Hematopoietic multipotent progenitor cell treated with erythropoietin and hydrocortisone succinate and interleukin-3 and kit ligand, for 15 days (in vitro differentiated cells): Measurements from ENCODE around the gene DHX15.

ENCODE experiments used
- DNase-seq: peaks from one replicate; pipeline ENCODE4 v3.0.0-alpha.2; 2015; ENCODE audit warnings: low spot score

The DHX15 gene

DNA sequence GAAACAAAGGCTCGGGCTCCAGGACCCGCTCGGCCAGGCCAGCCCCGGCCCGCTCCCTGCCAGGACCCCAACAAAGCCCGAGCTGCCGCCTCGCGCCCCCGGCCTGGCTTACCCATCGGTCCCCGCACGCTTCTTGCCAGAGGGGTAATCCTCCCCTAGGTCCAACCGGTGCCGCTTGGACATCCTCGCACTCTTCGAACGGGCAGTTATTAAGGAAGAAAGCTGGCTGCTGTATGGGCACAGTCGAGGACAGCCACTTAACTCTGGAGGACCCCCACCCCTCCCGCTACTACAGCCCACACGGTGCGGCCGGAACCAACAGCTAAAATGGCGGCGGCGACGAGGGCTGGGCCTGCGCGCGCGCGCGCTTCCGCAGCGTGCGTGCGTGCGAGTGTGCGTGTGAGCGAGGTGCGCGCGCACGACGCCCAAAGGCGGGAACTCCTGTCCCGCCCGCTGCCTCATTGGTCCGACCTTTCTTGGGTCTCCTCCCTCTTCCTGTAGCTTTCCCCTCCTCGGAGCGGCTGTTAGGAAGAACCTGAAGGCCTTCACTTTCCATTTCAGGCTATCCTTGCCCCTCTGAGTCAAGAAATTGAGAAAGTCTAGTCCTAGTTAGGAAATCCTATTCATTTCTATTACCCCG, at the start of gene DHX15:
TSS of gene DHX15 (minus strand) at position 344 of the 640 bp plus-strand sequence. CDS start at position 183, 161 bp downstream.
- peak; percentile 93 for DNase-seq

DNA sequence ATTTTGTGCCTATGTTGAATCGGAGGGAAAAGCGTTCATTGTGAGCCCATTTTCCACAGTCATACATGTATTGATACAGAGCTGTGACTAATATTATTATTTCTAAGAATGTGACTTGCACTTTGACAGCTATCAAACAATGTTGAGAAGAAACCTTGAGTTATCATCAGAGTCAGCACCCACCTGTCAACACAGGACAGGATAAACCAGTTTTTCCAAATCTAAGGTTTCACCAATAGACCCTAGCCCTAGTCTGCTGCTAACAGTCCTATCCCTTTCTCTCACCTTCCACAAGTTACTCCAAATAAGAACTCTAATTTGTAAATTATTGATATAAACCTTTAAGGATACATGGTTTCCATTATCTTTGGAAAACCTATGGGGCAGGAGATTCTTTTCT, 47.7 kb upstream of the DHX15 start:
- DNase-seq = no peak

DNA sequence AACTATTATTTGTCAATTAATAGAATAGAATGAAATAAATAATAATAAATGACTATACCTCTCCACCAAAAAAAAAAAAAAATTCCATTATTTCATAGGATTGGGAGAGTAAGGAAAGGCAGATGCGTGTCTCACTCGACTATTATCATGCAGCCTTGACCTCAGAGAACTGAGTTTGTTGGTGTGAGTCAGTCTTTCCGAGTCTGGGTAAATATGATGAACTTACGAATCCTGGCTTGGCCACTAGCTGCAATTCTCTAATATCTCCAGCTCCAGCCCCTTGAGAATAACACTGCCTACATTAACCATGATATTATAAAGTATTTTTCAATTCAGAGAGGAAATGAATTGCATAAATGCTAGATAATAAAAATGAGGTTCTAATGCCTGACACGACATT, 46.6 kb upstream of the DHX15 start:
- DNase-seq = no peak

DNA sequence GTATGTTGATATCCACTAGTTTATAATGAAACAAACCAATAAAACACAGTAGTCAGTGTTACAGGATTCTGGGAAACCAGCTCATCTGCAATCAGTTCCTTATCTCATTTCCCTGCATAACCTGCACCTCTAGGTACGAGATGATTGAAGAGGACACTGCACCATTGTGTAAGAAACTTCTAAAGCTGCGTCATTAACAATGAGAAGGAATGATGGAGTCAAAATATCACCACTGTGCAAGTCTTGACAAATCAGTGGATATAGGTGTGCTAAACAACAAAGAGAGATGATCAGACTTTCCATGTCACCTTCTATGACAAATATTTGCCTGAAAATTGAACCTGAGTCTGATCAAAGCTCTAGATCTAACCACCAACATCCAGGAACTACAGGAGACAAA, 40.7 kb upstream of the DHX15 start:
- DNase-seq = no peak

DNA sequence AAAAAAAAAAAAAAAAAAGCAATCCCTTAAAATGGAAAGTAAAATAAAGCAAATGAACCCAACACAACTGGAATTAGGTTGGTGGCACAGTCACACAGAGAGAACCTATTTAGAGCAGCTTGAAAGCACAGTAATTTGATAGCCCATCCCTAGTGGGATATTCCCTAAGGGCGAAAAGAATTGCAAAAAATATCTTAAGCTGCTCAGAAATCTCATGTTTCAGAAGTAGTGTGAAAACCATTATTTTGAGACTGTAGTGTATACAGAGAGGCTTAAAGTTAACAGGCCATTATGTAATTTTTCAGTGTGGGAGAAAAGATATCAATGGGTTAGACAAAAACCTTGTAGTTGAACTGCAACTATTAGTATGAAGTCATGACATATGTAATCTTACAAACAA, 40.0 kb upstream of the DHX15 start:
- no peak for DNase-seq

DNA sequence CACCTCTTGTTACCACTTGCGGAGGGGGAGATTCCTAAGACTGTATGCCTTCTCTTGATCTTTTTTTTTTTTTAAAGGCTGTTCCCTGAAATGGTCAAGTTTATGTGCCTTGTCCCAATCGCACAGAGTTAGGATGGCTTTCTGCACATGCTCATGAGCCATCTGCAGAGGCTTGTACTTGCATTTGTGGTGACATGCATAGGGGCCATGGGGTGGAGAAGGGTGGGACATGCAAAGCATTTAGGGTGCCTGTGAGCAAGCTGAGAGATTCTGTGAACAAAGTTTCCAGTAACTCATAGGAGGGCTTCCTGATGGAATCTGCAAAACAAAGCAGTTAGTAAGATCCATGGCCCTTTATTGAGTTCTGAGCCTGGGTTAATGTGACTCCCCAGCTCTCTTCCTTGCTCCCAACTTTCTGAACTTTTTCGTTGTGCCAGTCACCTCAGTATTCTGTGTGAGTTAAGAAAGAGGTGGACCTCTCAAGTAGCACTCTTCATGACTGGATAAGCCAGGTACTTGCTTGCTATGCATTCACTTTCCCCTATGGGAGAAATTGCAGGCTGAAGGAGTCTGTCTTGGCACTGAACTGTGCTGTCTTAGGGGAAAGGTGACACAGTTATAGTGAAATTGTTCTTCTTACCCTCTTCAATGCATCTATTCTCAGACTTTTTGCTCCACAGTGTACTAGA, 37.9 kb upstream of the DHX15 start:
- DNase-seq = no peak

DNA sequence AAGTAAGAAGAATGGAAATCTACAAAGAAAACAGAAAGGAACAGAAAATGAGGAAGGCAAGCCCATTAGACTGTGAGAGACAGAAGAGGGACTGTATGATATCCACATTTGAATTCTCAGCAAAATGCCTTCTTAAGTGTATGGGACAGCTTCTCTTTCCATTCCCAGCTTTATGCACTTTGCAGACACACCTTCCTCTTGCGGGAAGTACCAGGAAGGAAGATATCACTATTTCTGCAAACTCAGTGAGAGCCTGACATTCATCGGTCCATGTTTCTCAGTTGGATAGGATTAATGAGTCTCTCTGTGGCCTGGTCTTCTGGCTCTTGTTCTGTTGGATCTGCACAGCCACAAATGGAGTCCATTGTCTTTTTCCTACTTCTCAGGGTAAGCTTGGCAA, 31.6 kb upstream of the DHX15 start:
- DNase-seq = no peak

DNA sequence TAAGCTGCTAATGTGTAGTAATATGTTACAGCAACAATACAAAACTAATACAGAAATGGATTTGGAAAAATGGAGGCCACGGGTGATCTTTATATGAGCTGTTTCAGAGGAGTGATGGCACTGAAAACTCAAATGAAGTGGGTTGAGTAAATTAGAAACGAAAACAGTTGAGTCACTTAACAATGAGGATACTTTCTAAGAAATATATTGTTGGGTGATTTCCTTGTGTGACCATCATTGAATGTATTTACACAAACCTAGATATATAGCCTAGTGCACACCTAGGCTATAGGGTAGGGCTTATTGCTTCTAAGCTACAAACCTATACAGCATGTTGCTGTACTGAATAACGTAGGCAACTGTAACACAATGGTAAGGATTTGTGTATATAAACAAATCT, 30.5 kb upstream of the DHX15 start:
- DNase-seq = no peak

DNA sequence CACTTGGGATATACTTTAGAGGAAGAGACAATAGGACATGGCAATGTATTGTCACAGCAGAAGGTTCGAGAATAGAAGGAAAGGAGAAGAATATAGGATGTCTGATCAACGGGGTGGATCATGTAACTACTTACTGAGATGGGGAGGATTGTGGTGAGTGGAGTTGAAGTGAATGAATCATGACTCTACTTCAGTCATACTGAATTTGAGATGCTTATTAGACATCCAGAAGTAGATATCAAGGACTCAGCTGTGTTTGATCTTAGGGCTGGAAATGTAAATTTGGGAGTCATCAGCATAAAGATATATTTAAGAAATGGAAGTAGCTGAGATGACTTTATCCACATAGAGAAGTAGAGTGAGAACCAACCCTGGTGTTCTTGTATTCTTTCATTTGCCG, 29.1 kb upstream of the DHX15 start:
- DNase-seq = no peak

DNA sequence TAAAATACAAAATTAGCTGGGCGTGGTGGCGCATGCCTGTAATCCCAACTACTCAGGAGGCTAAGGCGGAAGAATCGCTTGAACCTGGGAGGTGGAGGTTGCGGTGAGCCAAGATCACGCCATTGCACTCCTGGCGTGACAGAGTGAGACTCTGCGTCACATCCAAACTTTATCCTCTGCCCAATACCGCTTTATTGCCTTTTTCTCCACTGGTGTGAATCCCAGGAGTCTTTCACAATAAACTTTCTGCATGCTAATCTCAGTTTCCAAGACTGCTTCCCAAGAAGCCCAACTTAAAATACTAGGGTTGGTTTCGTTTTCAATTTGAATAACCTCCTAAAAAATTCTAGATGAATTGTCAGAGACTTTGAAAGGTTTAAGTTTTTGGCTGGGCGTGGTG, 27.2 kb upstream of the DHX15 start:
- no peak for DNase-seq

DNA sequence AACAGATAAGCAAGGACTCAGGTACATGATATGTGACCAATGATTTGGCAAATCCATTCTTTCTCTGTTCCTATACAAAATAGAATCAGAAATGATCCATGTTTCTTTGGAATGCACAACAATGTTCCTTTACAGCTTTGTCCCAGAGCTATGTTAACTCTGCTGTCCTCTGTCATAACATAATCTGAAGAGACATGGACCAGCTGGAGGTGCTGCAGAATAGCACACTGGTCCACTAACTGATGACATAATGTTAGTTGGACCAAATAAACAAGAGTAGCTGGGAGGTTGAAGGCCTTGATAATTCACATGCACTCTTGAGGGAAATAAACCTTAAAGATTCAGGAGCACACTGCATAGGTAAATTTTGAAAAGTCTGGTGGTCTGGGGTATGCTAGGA, 23.0 kb upstream of the DHX15 start:
- DNase-seq = no peak

DNA sequence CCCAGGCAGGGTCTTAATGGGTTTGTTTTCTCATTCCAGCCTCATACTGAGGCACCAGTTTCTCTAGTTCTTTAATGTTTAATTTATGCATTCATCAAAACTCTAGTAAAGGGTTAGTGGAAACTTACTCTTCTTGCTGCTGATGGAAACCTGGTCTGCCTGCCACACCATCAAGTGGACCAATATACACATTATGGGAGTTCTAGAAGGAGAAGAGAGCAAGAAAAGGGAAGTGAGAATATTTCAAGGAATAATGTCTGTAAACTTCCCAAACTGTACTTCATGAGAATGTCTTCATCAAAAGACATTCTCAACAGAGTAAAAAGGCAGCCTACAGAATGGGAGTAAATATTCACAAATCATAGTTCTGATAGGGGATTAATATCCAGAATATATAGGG, 20.9 kb upstream of the DHX15 start:
- no peak for DNase-seq

DNA sequence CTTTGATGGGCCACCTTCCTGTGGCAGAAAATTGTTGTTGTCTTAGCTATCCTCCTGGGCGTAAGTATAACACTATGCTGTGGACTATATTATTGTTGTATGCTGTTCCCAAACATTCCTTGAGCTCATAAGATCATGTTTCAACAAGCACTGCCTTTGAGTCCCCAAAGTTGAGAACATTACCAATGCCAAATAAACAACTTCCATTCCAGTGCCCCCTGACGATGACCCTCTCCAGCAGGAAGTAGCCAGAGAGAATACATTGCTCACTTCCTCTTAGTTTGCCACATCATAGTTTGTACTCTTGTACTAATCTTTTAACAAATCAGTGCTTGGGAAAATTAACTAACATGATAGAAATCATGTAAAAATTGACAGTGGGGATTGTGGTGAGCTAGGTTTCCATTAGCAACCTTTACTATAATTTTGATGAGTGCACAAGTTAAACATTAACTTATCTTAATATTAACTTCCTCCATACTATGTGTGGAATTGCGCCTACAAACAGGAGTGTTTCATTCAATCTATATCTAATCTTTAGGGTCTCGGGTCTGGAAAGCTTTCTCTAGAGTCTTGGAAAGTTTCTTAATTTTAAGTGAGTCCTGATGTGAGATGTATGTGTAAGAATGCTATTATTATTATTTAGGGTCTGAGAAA, 20.3 kb upstream of the DHX15 start:
- DNase-seq = no peak

DNA sequence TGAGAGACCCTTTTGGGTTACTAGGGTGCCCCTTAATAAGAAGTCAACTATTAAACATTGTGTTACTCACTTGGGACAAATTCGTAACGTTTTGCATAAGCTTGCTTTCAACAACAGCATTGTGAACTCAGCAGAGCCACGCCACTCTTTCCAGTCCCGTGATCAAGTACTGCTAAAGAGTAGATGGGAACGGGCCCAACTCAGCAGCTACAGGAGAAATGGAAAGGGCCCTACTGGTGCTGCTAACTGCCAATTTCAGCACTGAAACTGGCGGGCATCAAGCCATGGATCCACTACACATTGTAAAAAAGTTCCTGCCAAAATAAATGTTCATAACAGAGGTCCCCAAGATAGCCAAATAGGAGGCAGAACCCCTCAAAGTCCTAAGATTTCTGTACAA, 19.0 kb upstream of the DHX15 start:
- no peak for DNase-seq

DNA sequence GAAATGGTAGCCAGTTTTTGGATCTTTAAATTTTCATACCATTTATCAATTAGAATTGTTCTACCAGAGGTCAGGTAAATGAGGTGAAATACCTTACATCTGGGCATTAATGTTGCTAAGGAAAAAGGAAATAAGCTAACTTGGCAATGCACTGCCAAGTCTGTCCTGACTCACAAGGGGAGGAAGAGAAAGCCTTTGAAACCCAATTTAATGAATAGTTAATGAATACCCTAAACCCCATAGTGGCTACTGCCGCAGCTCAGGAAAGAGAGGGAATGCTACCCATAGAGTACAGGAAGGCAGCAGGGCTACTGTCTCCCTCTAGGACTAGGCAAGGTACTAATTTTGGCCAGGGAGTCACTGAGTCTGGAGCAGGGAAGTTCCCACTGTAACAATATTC, 16.8 kb upstream of the DHX15 start:
- no peak for DNase-seq

DNA sequence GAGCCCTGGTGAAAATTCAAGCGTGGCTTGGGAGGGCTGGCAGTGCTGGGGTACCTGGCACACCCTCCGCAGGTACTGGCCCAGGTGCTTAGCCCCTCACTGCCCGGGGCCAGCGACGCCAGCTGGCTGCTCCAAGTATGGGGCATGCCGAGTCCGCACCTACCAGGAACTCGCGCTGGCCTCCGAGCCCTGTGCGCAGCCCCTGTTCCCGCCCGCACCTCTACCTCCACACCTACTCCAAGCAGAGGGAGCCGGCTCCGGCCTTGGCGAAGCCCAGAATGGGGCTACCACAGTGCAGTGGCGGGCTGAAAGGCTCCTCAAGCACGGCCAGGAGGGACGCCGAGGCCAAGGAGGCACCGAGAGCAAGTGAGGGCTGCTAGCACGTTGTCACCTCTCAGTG, 14.9 kb upstream of the DHX15 start:
- DNase-seq = no peak

DNA sequence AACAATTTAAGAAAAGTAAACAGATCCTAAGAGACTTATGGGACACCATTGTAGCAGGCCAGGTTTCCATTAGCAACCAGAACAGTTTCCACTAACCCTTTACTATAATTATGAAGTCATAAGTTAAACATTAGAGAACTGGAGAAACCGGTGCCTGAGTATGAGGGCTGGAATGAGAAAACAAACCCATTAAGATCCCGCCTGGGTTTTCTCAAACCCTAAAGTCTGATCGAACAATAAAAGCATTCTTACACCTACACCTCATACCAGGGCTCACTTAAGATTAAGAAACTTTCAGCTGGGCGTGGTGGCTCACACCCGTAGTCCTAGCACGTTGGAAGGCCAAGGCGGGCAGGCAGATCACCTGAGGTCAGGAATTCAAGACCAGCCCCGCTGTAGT, 13.7 kb upstream of the DHX15 start:
- no peak for DNase-seq

DNA sequence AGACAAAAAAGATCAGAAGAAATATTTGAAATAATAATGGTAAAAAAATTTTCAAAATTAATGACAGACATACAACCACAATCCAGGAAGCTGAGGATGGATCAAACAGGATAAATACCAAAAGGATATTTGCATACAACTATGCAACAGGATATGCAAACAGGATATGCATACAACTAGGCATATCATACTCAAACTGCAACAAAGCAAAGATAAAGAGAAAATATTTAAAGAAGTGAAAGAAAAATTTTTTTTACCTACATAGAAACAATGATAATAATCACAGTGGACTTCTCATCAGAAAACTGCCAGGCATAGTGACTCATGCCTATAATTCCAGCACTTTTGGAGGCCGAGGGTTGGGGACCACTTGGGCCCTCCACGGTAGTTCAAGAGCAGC, 11.3 kb upstream of the DHX15 start:
- no peak for DNase-seq

DNA sequence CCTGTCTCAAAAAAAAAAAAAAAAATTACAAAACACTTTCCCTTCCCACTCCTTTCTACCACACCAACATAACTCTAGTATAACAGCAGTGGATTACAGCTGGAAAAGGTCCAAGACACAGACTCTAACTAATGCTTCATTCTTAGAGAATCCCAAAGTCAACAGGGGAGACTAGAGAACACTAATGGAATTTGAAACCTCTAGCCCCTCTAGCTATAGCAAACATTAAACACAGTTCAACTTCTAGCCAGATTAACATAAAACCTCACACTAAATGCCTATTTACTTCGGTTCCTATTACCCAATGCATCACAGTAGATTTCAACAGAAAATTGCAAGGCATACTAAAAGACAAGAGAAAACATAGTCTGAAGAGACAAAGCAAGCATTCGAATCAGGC, 10.5 kb upstream of the DHX15 start:
- no peak for DNase-seq

DNA sequence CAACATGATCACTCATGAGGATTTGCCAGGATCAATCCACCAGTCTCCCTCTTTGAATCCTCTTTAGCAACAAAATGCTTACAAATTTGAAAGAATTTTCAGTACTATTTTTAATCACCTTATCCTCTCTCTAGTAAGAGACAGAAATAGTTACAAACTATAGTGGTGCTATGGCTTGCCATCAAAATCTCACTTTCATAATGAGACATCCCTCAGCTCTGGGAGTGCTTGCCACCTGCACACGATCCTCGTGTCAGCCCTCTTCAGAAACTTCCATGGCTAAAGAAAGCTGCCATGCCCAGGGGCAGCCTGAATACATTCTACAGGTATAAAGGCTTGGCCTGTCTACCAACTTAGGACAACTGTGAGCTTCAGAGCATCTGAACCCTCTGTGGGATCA, 5.1 kb upstream of the DHX15 start:
- no peak for DNase-seq

DNA sequence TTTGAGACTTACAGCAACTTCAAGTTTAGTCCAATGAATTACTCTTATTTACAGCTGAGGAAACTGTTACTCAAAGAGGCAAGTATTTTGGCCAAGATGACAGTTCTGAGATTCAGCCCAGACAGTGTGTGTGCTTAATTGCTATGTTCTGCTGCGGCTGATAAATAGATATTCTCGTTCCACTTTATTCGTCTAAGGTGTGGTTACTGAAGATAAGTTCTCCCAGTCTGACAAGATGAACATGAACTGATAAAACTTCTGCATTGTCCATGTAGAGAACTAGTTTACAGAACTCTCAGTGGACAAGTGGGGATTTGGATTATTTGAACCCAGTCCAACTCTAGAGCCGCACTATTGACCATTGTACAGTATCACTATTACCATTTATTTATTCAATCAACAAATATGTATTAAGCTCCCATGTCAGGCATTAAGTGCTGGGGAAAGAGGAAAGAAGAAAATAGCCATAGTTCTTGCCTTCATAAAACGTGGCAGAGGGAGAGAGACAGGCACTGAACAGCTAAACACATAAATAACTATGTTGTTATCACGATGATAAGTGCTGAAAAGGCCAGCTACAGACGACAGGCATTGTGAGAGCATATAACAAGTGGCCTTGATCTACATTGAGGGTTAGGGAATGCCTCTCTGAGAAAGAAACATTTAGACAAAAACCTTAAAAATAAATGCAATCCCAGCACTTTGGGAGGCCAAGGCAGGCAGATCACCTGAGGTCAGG, 4.0 kb upstream of the DHX15 start:
- no peak for DNase-seq

DNA sequence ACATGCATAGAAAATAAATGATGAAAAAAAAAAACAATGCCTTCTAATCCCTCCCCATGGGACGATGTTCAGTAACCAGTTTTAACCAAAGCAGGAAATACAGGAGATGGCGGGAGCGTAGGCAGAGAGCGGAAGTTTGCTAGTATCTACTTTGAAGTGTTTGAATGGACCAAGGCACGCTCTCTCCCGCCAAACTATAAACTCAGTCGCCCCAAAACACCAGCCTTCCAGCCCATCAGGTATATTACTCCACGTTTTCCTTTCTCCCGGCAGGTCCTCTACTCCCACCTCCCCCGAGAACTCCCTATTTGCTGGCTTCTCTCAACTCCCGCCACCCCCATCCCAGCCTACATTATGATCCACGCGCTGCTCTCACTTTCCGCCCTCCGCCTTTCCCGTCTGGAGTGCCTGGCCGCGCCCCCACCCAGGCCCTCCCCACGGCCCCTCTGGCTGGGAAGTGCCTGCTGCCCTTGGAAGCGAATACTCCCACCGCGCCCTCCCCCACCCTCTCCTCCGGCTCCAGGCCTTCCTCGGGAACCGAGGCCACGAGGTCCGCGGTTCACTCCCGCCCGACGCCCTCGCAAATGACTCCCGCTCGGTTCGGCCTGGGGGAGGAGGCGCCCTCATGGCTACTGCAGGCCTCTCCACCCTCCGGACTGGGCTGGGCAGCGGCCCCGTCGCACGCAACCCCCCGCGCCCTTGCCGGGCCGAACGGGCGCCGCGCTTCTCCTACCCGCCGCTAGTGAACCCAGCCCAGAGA, 723 bp downstream of the DHX15 start:
- DNase-seq = peak; percentile 28
